Effector memory CD4-positive, alpha-beta T cell (primary cell): ENCODE measurements around the gene CSH1.
"Not testable (repeated sequence)": the region's sequence is repeated elsewhere in the genome, so short reads cannot be mapped to it uniquely, and the experiment has no call there.

Experiments used
- DNase-seq, 3 donors: peaks; one replicate each; pipeline ENCODE4 v3.0.0-alpha.2; 2020
- H3K27ac ChIP-seq: 2 replicates; pipeline ENCODE4 v1.7.0; 2013; ENCODE audit warnings: mild to moderate bottlenecking, low read length, moderate library complexity; ENCODE audit not compliant: insufficient read depth, poor library complexity, severe bottlenecking
- H3K27me3 ChIP-seq: replicated peaks from 2 replicates; pipeline ENCODE4 v1.7.0; 2013; ENCODE audit warnings: mild to moderate bottlenecking, low read length; ENCODE audit not compliant: insufficient read depth, control insufficient read depth, poor library complexity, severe bottlenecking
- H3K36me3 ChIP-seq: 2 replicates; pipeline ENCODE4 v1.7.0; 2013; ENCODE audit warnings: mild to moderate bottlenecking, low read length, moderate library complexity; ENCODE audit not compliant: control insufficient read depth, insufficient read depth
- H3K4me1 ChIP-seq: 2 replicates; pipeline ENCODE4 v1.7.0; 2013; ENCODE audit warnings: low read length, mild to moderate bottlenecking; ENCODE audit not compliant: control insufficient read depth, insufficient read depth, poor library complexity, severe bottlenecking
- H3K4me3 ChIP-seq: 2 replicates; pipeline ENCODE4 v1.7.0; 2013; ENCODE audit warnings: low read length, low read depth, mild to moderate bottlenecking; ENCODE audit not compliant: insufficient read depth, poor library complexity, severe bottlenecking
- H3K9me3 ChIP-seq: 2 replicates; pipeline ENCODE4 v1.7.0; 2013; ENCODE audit warnings: mild to moderate bottlenecking, low read length, moderate library complexity; ENCODE audit not compliant: control insufficient read depth

CSH1 gene

GRCh38 chr17:63870292-63870665 lies 26.1 kb downstream of the CSH1 start:
- not testable (repeated sequence) for H3K4me3 ChIP-seq, H3K36me3 ChIP-seq, H3K27ac ChIP-seq, H3K27me3 ChIP-seq, H3K4me1 ChIP-seq, H3K9me3 ChIP-seq, DNase-seq

DNA sequence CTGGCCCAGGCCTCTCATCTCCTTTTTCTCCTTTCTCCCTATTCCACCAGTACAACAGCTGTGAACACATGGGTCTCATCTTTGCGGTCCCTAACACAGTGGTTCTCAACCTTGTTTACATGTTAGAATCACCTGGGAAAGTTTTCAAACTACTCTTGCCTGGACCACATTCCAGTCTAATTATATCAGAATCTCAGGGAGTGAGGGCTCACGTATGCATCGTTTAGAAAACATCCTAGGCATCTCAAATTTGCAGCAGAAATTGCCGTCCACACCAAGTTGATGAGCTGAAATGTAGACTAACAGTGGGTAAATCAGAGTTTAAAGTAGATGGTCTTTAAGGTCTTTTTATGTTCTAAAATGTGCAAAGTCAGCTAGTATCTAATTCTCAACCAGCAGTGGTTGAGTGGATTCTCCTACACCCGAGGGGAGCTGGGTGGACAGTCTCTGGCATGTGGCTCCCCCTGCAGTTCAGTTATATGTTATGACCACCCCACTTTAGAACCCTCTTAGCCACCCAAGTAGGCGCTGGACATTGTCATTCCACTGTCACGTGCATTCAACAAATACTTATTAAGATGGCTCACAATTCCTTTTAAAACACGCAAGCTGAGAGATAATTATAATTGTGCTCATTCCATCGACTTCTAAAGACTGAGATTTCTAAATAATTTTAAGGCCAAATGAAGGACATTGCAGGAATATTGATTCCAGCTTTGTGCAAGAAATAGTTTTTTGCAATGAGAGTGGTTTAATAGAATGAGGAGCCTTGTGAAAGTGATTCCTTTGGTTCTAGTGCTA lies 26.7 kb downstream of the CSH1 start:
- not testable (repeated sequence) for H3K4me1 ChIP-seq, DNase-seq, H3K9me3 ChIP-seq, H3K27ac ChIP-seq, H3K36me3 ChIP-seq, H3K4me3 ChIP-seq, H3K27me3 ChIP-seq

DNA sequence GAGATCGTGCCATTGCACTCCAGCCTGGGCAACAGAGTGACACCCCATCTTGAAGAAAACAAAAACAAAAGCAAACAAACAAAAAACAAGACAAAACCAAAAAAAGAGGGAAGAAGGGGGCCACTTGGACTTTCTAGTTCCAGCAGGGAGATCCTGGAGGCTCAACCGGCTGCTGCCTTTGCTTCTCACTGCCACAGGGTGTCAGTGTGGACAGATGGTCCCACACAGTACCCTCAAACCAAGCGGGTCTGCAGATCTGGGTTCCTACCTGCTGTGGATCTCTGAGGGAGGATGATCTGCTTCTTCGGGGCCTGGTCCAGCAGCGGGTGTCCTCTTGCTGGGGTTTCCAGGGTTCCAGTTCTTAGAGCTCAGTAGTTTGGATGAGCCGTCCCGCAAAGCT lies 29.7 kb downstream of the CSH1 start:
- H3K9me3 ChIP-seq, H3K4me1 ChIP-seq, DNase-seq, H3K4me3 ChIP-seq, H3K36me3 ChIP-seq, H3K27ac ChIP-seq, H3K27me3 ChIP-seq: not testable (repeated sequence)

- H3K36me3 ChIP-seq: no peaks in the 10 kb centered on the region
Observed at GRCh38 chr17:63859257-63859656, 37.1 kb downstream of the CSH1 start.

DNA sequence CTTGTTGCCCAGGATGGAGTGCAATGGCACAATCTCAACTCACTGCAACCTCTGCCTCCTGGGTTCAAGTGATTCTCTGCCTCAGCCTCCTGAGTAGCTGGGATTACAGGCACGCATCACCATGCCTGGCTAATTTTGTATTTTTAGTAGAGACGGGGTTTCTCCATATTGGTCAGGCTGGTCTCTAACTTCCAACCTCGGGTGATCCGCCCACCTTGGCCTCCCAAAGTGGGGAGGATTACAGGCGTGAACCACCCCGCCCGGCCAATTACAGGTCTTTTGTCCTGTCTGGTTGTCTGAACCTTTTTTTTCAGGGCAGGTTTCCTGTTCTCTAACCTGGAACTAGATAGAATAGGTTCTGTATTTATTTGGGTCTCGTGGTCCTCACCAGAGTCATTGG lies 39.9 kb downstream of the CSH1 start:
- not testable (repeated sequence) for DNase-seq, H3K4me1 ChIP-seq, H3K27me3 ChIP-seq, H3K4me3 ChIP-seq, H3K27ac ChIP-seq, H3K9me3 ChIP-seq, H3K36me3 ChIP-seq

More at GRCh38 chr17:63859257-63859656, 37.1 kb downstream of the CSH1 start:
- no peaks in the 10 kb centered on the region for H3K27me3 ChIP-seq
- no peaks in the 10 kb centered on the region for H3K9me3 ChIP-seq
- no peaks in the 10 kb centered on the region for H3K4me1 ChIP-seq
- DNase-seq: no peak
- no peak overlapping the region for H3K27ac ChIP-seq
- H3K4me3 ChIP-seq: no peak overlapping the region

DNA sequence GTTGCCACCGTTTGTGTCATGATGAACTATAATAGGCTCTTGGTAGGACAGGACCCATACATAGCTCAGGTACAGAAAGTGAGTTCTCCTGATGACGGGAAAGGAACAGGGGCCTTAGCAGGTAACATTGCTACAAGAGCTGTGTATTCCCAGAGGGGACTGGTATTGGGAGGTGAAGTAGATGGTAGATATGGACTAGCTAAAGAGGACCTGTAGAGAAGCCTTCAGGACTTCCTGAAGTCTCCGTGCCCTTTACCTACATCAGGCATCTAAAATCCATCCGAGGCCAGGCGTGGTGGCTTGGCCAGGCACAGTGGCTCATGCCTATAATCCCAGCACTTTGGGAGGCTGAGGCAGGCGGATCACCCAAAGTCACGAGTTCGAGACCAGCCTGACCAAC lies 41.2 kb downstream of the CSH1 start:
- Histone ChIP-seq H3K36me3 (no peaks in the 10 kb centered on the region), H3K4me1 (no peaks in the 10 kb centered on the region), H3K9me3 (no peaks in the 10 kb centered on the region), H3K4me3 (no peak overlapping the region), H3K27me3 (no peaks in the 10 kb centered on the region), H3K27ac (no peak overlapping the region)
- no peak for DNase-seq

DNA sequence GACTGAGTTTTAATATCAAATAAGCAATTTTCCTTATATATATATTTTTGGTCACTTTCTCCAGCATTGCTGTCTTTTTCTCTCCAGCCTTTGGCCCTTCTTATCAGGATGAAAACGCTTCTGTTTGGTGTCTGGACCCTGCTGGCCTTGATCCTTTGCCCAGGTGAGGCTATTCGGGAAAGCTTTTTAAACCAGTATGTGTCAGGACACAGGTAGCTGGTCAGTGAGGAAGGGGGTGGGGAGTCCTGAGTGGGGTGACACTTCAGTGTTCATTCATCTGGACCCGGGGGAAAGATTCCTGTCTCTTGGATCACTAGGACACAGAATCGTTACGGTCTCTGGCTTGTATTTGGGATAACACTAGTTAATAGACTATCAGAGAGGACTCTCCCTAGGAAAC lies 41.7 kb downstream of the CSH1 start:
- Histone ChIP-seq H3K36me3 (no peaks in the 10 kb centered on the region), H3K4me1 (no peaks in the 10 kb centered on the region), H3K9me3 (no peaks in the 10 kb centered on the region), H3K27ac (no peak overlapping the region), H3K4me3 (no peak overlapping the region), H3K27me3 (no peaks in the 10 kb centered on the region)
- no peak for DNase-seq

DNA sequence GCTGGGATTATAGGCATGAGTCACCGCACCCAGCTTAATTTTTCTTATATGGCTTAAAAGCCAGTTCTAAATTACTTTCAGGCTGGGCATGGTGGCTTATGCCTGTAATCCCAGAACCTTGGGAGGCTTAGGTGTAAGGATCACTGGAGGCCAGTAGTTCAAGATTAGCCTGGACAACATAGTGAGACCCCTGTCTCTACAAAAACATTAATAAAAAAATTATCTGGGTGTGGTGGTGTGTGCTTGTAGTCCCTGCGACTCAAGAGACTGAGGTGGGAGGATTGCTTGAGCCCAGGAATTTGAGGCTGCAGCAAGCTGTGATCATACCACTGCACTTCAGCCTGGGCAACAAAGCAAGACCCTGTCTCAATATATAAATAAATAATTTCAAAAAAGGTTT lies 43.1 kb downstream of the CSH1 start:
- DNase-seq: no peak
- no peaks in the 10 kb centered on the region for H3K27me3 ChIP-seq

DNA sequence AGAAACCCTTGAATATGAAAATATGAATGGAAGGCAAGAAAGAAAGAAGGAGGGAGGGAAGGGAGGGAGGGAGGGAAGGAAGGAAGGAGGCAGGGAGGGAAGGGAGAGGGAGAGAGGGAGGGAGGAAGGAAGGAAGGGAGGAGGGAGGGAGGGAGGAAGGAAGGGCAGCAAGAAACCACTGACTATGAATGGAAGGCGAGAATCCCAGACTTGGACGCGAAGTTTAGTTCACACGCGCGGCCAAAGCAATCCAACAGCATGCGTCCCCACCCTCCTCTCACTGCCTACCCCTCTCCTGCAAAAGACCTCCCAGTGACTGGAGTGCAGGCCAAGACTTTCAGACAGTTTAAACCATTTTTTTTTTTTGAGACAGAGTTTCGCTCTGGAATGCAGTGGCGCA lies 46.0 kb downstream of the CSH1 start:
- H3K27ac ChIP-seq: no peak overlapping the region
- H3K27me3 ChIP-seq: no peaks in the 10 kb centered on the region
- no peak overlapping the region for H3K4me3 ChIP-seq
- no peaks in the 10 kb centered on the region for H3K9me3 ChIP-seq
- DNase-seq: no peak
- H3K4me1 ChIP-seq: peaks cover 3% of the 10 kb centered on the region
- no peaks in the 10 kb centered on the region for H3K36me3 ChIP-seq

More for the DNA sequence above, 43.1 kb downstream of the CSH1 start:
- Histone ChIP-seq H3K4me3 (no peak overlapping the region), H3K9me3 (no peaks in the 10 kb centered on the region), H3K36me3 (no peaks in the 10 kb centered on the region), H3K27ac (no peak overlapping the region), H3K4me1 (peaks cover 3% of the 10 kb centered on the region)

GRCh38 chr17:63848834-63849689 lies 47.3 kb downstream of the CSH1 start:
- Histone ChIP-seq H3K27ac (peak overlapping the region; percentile 50), H3K36me3 (no peaks in the 10 kb centered on the region), H3K4me3 (peak overlapping the region; percentile 22)

More at GRCh38 chr17:63848834-63849689, 47.3 kb downstream of the CSH1 start:
- Histone ChIP-seq H3K4me1 (peaks cover 3% of the 10 kb centered on the region), H3K27me3 (no peaks in the 10 kb centered on the region), H3K9me3 (no peaks in the 10 kb centered on the region)
- DNase-seq: peak; percentile 85 to 90 (median 88)
